ENCODE data around the gene ABCC2.
"Not testable (repeated sequence)": the region's sequence is repeated elsewhere in the genome, so short reads cannot be mapped to it uniquely, and the experiment has no call there.

Gene ABCC2

GRCh38 chr10:99809931-99810615 lies 27.6 kb downstream of the ABCC2 start:
- DNase-seq, result no peak

- no peak for DNase-seq
These were observed 29.7 kb downstream of the ABCC2 start for GRCh38 chr10:99812177-99812576.

GRCh38 chr10:99814143-99814542 lies 31.7 kb downstream of the ABCC2 start:
- DNase-seq, result no peak

GRCh38 chr10:99815621-99816020 lies 33.2 kb downstream of the ABCC2 start:
- no peak for DNase-seq

GRCh38 chr10:99827936-99828335 lies 45.5 kb downstream of the ABCC2 start:
- no peak for DNase-seq

- DNase-seq, result no peak
These were observed 46.0 kb downstream of the ABCC2 start for GRCh38 chr10:99828464-99828863.

GRCh38 chr10:99832439-99832838 lies 50.0 kb downstream of the ABCC2 start:
- no peak for DNase-seq

- DNase-seq, result no peak
These were observed 52.0 kb downstream of the ABCC2 start for GRCh38 chr10:99834410-99834809.

GRCh38 chr10:99835947-99836346 lies 53.5 kb downstream of the ABCC2 start:
- DNase-seq, result no peak

- DNase-seq, result no peak
These were observed 54.3 kb downstream of the ABCC2 start for GRCh38 chr10:99836711-99837110.

GRCh38 chr10:99840859-99841258 lies 58.4 kb downstream of the ABCC2 start:
- not testable (repeated sequence) for DNase-seq

GRCh38 chr10:99841746-99842145 lies 59.3 kb downstream of the ABCC2 start:
- DNase-seq, result no peak

GRCh38 chr10:99843310-99843709 lies 60.9 kb downstream of the ABCC2 start:
- no peak for DNase-seq

- DNase-seq, result no peak
These were observed 62.1 kb downstream of the ABCC2 start for GRCh38 chr10:99844433-99844955.

GRCh38 chr10:99845837-99846382 lies 63.5 kb downstream of the ABCC2 start:
- DNase-seq, result peak; percentile 85

- no peak for DNase-seq
These were observed 66.6 kb downstream of the ABCC2 start for GRCh38 chr10:99849057-99849456.

- DNase-seq, result no peak
These were observed 67.1 kb downstream of the ABCC2 start for GRCh38 chr10:99849536-99849935.

- DNase-seq, result no peak
These were observed 67.8 kb downstream of the ABCC2 start for GRCh38 chr10:99850021-99850766.

- DNase-seq, result no peak
These were observed 68.4 kb downstream of the ABCC2 start for GRCh38 chr10:99850767-99851340.

- no peak for DNase-seq
These were observed 69.4 kb downstream of the ABCC2 start for GRCh38 chr10:99851825-99852224.

GRCh38 chr10:99852481-99853213 lies 70.2 kb downstream of the ABCC2 start:
- DNase-seq, result no peak

GRCh38 chr10:99853655-99854054 lies 71.2 kb downstream of the ABCC2 start:
- DNase-seq, result no peak

- DNase-seq, result peak; percentile 38
These were observed 72.4 kb downstream of the ABCC2 start for GRCh38 chr10:99854860-99855259.

All from right hindlimb (tissue), 1 donor.